HG03354 (cell line): ENCODE measurements around the gene MCMBP.
"Not testable (repeated sequence)": the region's sequence is repeated elsewhere in the genome, so short reads cannot be mapped to it uniquely, and the experiment has no call there.

Experiments
- ATAC-seq: cut with Tn5 transposase; IDR thresholded peaks from one replicate; pipeline ENCODE4 v1.9.1; 2021; ENCODE audit warnings: mild to moderate bottlenecking; ENCODE audit not compliant: unreplicated experiment, poor library complexity, severe bottlenecking

Gene MCMBP

DNA sequence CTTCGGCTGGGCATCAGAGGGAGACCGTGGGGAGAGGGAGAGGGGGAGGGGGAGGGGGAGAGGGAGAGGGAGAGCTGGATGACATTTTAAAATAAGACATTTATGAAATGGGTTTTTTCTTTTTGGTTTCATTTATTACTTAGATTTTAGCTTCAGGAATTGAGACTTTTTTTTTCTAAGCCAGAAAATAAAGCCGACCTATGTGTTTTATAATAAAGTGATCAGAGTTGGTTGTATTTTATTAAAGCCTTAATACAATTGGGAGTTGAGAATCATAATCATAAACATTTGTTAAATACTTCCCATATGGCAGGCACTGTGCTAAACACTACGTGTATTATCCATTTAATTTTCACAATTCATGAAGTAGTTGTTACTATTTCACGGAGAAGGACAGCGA is 76.6 kb downstream of the MCMBP start:
- no peak for ATAC-seq

DNA sequence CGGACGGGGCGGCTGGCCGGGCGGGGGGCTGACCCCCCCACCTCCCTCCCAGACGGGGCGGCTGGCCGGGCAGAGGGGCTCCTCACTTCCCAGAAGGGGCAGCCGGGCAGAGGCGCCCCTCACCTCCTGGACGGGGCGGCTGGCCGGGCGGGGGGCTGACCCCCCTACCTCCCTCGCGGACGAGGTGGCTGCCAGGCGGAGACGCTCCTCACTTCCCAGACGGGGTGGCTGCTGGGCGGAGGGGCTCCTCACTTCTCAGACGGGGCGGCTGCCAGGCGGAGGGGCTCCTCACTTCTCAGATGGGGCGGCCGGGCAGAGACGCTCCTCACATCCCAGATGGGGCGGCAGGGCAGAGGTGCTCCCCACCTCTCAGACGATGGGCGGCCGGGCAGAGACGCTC is 77.5 kb downstream of the MCMBP start:
- not testable (repeated sequence) for ATAC-seq

DNA sequence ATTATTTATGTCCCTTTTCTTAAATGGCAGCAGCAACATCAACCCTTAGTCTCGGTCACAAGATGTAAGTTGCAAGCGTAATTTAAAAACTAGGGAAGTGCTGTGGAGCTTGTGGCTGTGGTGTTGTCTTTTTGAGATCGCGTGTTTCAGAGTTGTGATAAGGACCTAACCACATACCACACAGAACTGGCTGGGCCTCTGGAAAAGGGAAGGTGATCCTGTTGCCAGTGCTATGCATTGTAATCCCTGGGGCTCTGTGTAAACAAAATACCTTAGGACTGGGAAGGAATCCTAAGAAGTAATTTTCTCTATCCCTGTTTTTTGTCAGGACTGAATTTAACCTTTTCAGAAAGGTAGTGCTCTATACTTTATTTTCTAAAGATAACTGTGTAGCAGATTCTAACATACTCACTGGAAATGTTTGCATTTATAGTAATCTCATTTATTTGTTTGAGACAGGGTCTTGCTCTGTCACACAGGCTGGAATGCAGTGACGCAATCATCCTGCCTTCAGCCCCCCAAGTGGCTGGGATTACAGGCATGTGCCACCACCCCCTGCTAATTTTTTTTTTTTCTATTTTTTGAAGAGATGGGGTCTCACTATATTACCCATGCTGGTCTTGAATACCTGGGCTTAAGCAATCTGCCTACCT is 86.4 kb downstream of the MCMBP start:
- ATAC-seq = no peak

GRCh38 chr10:119784340-119785067 is 88.1 kb downstream of the MCMBP start:
- ATAC-seq = peak; percentile 55

- ATAC-seq = no peak
Observed at GRCh38 chr10:119783665-119784027, 89.0 kb downstream of the MCMBP start.

- no peak for ATAC-seq
Observed at GRCh38 chr10:119782981-119783664, 89.5 kb downstream of the MCMBP start.

DNA sequence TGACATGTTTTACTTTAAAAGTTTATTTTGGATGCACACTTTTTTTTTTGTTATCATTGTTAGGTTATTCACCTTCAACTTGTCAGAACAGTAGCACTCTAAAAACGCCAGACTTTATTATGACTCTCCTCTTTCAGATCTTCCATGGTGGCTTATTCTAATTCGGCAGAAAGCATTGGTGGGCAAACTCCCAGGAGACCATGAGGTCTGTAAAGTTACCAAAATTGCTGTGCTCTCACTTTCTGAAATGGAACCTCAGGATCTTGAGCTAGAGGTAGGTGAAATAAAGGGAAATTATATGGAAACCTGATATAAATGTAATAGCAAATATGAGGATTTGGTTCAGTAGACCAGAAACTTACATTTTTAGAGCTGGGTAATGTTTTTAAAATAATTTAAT is 91.1 kb downstream of the MCMBP start:
- ATAC-seq = no peak

DNA sequence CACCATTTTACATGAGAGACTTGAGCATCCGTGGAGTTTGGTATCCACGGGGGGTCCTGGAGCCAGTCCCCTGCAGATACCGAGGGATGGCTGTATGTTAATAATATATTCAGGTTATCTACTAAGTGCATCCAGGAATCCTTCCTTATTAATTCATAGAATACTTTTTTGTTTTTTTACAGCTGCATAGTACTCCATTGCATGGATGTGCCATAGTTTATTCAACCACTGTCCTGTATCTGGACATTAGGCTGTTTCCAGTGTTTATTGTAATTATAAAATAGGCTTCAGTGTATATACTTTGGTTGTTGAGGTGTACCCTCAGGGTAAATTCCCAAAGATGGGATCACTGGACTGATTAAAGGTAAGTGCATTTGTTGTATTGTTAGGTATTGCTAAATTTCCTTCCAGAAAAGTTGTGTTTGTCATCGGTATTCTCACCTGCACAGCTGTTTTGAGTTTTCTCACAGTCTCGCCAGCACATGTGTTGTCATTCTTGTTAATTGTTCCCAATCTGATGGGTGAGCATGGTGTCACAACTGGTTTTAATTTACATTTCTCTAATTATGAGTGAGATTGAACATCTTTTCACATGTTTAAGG is 91.7 kb downstream of the MCMBP start:
- no peak for ATAC-seq
